HUDEP-2 (cell line): ENCODE data around the gene NEIL1.
"Not testable (repeated sequence)": the region's sequence is repeated elsewhere in the genome, so short reads cannot be mapped to it uniquely, and the experiment has no call there.

Source experiments
- DNase-seq, 76 experiments: peaks; one replicate each; lab custom pipeline; 2025; ENCODE audit not compliant: unreplicated experiment in 76 of 76; lab: John Stamatoyannopoulos, UW

NEIL1 gene

DNA sequence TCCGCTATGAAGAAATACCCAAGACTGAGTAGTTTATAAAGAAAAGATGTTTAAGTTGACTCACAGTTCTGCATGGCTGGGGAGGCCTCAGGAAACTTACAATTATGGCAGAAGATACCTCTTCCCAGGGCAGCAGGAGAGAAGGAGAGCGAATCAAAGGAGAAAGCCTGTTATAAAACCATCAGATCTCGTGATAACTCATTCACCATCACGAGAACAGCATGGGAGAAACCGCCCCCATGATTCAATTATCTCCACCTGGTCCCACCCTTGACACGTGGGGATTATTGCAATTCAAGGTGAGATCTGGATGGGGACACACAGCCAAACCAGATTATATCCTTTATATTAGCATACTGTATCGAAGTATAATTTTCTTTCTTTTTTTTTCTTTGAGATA lies 14.7 kb upstream of the NEIL1 start:
- not testable (repeated sequence) for DNase-seq

DNA sequence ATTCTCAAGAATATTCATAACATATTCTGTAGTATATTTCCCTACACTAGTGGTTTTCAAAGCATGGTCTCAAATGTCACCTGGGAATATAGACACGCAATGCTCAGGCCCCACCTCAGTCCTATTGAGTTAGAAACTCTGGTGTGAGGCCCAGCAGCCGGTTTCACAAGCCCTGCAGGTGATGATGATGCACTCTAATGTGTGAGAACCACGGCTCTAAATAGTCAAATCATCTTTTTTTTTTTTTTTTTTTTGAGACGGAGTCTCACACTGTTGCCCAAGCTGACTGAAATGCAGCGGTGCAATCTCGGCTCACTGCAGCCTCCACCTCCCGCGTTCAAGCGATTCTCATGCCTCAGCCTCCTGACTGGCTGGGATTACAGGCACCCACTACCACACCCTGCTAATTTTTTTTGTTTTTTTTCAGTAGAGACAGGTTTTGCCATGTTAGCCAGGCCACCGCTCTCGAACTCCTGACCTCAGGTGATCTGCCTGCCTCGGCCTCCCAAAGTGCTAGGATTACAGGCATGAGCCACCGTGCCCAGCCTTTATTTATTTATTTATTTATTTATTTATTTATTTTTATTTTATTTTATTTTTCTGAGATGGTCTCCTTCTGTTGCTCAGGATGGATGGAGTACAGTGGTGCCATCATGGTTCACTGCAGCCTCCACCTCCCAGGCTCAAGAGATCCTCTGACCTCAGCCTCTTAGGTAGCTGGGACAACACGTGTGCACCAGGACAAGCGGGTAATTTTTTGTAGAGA lies 13.0 kb upstream of the NEIL1 start:
- not testable (repeated sequence) for DNase-seq

GRCh38 chr15:75335313-75335704 lies 11.5 kb upstream of the NEIL1 start:
- DNase-seq: peak in 1 of 76 experiments; percentile 24

DNA sequence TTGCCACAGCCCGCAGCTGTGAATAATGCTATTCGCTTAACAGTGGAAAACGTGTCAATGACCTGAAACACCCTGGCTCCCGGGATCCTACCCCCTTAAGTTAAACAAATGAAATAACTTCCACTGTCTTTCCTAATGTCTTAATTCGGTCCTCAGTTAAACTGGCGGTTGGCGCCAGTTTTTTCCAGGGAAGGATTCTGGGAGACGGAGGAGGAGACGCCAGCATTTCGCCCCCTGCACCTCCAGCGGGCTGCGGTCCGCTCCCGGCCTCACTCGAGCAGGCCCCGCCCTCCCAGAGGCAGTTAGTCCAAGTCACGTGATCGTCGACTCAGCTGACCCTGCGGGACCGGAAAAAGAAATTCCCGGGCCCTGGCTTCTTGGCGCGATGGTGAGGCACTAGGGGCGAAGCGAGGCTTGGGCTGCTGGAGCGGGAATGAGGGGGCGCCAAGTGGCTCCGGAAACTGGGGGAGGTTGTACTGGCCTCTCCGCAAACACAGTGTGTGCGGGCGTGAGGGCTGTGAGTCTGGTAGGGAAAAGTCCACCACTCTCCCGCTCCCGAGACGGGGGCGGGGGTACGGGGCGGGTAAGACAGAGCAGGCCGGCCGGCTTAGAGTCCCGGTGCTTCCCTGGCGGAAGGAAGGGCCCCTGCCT lies 11.0 kb upstream of the NEIL1 start, which contains the start of gene COMMD4:
TSS of gene COMMD4 (plus strand) at position 359 of the 651 bp plus-strand sequence. CDS start at position 386, 27 bp downstream.
- DNase-seq: peak in 74 of 76 experiments; percentile 34 to 92 (median 84)

GRCh38 chr15:75338661-75339240 lies 8.1 kb upstream of the NEIL1 start:
- no peak for DNase-seq

GRCh38 chr15:75339531-75340240 lies 7.2 kb upstream of the NEIL1 start:
- DNase-seq: no peak

GRCh38 chr15:75342221-75342620 lies 4.6 kb upstream of the NEIL1 start:
- DNase-seq: no peak

DNA sequence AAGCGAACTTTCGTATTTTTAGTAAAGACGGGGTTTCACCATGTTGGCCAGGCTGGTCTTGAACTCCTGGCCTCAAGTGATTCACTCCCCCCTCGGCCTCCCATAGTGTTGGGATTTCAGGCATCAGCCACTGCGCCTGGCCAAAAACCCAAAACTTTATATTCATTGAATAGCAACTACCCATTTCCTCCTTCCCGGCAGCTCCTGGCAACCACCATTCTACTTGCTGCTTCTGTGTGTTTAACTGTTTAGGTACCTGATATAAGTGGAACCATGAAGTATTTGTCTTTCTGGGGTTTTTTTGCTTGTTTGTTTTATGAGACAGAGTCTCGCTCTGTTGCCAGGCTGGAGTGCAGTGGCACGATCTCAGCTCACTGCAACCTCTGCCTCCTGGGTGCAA lies 2.9 kb upstream of the NEIL1 start:
- DNase-seq: not testable (repeated sequence)

DNA sequence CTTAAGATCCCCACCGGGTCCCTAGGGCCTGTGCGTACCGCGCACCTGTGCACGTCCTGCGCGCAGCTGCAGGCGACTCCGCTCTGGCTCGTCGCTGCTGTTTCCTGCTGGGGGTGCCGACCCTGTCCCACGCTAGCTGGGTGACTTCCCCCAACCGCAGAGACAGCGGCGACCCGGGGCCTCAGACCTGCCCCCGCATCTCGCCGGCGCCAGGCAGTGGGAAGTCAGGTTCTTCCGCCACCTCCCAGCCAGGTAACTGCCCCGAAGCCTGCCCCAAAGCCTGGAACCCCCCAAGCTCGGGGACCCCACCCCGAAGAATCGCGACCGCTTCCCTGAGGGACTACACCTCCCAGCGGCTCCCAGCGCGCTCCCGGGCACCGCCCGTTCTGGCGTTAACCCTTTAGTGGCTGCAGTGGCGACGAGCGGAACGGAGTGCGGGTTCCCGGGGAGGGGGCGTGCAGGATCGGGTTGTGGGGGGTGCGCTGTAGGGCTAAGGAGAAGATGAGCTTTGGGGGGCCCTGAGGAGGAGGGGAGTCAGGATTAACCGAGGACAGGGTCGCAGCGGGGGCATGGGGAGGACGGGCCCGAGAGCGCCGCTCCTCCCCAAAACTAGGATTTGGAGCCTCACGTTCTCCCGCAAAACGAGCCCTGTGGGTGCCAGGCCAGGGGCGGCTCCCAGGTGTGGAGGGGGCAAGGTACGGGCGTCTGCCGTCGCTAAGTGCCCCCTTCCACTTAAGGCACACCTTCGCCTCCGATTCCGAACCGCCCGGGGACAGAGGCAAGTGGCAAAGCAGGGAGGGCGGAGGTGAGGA lies 589 bp downstream of the NEIL1 start:
- DNase-seq: peak in 15 of 76 experiments; percentile 3 to 44 (median 18)

GRCh38 chr15:75348034-75348561 lies 1.3 kb downstream of the NEIL1 start:
- peak in 1 of 76 experiments; percentile 23 for DNase-seq

GRCh38 chr15:75348562-75349350 lies 1.9 kb downstream of the NEIL1 start:
- DNase-seq: no peak

GRCh38 chr15:75349351-75349669 lies 2.5 kb downstream of the NEIL1 start:
- not testable (repeated sequence) for DNase-seq

DNA sequence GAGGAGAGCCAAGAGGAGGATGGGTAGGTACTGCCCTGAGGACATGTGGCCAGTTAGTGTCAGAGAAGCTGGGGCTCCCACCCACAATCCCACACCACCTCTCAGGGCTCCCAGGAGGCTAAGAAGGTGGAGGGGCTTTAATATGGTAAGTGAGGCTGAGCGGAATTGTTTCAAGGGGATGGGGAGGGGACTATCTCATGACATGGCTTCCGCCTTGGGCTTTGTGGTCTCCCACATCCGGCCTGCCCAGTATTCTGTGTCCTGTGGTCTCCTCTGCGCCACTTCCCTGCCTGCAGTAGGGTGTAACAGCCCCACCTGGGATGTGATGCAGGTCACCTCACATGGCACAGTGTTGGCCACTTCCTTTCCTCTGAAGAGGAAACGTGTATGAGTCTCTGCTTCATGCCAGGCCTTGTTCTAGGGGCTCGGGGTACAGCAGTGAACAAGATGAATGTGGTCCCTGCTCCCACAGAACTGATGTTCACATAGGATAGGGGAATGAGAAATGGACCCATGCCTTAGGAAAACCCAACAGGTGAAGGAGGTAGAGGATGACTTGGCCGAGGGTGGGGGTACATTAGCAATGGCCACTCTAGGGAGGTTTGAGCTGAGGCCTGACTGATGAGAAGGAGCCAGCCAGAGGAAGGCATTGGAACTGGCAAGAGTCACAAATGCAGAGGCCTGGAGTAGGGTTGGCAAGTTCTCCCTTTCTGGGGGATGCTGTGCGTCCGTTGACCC lies 3.2 kb downstream of the NEIL1 start:
- no peak for DNase-seq

DNA sequence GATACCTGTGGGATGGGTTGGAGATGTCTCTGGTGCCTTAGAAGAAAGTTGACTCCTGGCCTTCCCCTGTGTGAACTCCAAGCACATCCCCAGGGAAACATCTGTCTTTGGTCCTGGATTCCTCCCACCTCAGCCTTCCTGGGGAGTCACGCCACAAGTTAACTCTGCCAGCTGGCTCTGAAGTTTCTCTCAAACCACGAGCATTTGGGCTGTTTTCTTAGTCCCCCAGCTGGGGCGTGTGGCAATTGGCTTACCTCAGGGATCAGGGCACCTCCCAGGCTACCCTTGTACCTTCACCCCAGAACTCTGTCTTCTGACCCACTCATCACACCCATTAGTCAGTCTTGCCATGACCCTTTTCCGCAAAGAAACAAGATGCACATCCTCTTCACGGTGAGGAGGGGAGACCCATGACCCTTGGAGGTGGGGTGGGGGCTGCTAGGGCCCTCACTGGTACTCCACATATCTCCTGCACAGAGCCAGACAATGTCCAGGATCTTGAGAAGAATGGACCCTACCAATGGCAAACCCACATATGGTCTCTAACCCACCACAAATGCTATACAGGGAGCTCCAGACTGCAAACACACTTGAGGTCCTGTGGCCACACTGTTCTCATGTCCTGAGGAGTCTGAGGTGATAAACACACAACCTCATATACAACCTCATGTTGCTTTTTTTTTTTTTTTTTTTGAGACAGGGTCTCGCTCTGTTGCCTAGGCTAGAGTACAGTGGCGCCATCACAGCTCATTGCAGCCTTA lies 3.9 kb downstream of the NEIL1 start:
- DNase-seq: no peak

- DNase-seq: no peak
These were observed 5.6 kb downstream of the NEIL1 start for GRCh38 chr15:75352186-75353080.

GRCh38 chr15:75353604-75354003 lies 6.8 kb downstream of the NEIL1 start:
- no peak for DNase-seq

DNA sequence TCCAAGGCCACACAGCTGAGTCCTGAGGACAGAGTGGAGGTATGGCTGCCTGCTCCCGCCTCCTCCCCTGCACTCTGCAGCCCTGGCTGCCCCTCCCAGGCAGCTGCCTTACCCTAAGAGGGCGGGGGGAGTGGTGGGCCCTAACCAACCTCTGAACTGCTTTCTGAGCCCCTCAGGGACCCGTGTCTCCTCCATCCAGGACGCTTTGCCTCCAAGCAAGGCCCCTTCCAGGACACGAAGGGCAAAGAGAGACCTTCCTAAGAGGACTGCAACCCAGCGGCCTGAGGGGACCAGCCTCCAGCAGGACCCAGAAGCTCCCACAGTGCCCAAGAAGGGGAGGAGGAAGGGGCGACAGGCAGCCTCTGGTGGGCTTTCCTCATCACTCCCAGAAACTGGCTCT lies 7.6 kb downstream of the NEIL1 start:
- no peak for DNase-seq
